ENCODE measurements around the gene CPNE4. TPM values are rescaled to one million over a fixed set of nuclear protein-coding genes. Genes with fewer than 3 reads are reported as not detected.

Gene CPNE4
- 1.6 TPM in 1 of 2 replicates, not detected in the other for total RNA-seq

GRCh38 chr3:132034486-132035464 is at the start of gene CPNE4:
Gene CPNE4 (minus strand): TSS chr3:132035014.

GRCh38 chr3:131502530-131503319 is 532.1 kb downstream of the CPNE4 start, which contains the start of gene MRPL3:
Gene MRPL3 (minus strand): TSS chr3:131502971. CDS start chr3:131502821, 150 bp downstream.

All from epithelial cell of alveolus of lung (primary cell).